Measurements from ENCODE around the gene IL10RA. TPM values are rescaled to one million over a fixed set of nuclear protein-coding genes. Genes with fewer than 3 reads are reported as not detected.
"Not testable (repeated sequence)": the region's sequence is repeated elsewhere in the genome, so short reads cannot be mapped to it uniquely, and the experiment has no call there.

The IL10RA gene
- polyA plus RNA-seq, 1 donor, result 6.3 TPM

- no peak for DNase-seq
Measured at GRCh38 chr11:117962826-117963225, 23.4 kb upstream of the IL10RA start.

- no peak for DNase-seq
Measured at GRCh38 chr11:117966908-117967307, 19.3 kb upstream of the IL10RA start.

GRCh38 chr11:117969160-117969991 is 16.8 kb upstream of the IL10RA start:
- DNase-seq, result no peak

GRCh38 chr11:117970400-117971024 is 15.7 kb upstream of the IL10RA start:
- DNase-seq, result no peak

- DNase-seq, result no peak
Measured at GRCh38 chr11:117972044-117972443, 14.2 kb upstream of the IL10RA start.

- DNase-seq, result no peak
Measured at GRCh38 chr11:117972629-117973502, 13.3 kb upstream of the IL10RA start.

- DNase-seq, result no peak
Measured at GRCh38 chr11:117973503-117973860, 12.7 kb upstream of the IL10RA start.

GRCh38 chr11:117976445-117976844 is 9.7 kb upstream of the IL10RA start:
- no peak for DNase-seq

GRCh38 chr11:117977029-117977428 is 9.2 kb upstream of the IL10RA start:
- no peak for DNase-seq

GRCh38 chr11:117977612-117978264 is 8.5 kb upstream of the IL10RA start:
- not testable (repeated sequence) for DNase-seq

GRCh38 chr11:117978291-117978910 is 7.8 kb upstream of the IL10RA start:
- not testable (repeated sequence) for DNase-seq

GRCh38 chr11:117978991-117979390 is 7.2 kb upstream of the IL10RA start:
- no peak for DNase-seq

GRCh38 chr11:117979481-117980211 is 6.5 kb upstream of the IL10RA start:
- DNase-seq, result no peak

- DNase-seq, result no peak
Measured at GRCh38 chr11:117980280-117980679, 5.9 kb upstream of the IL10RA start.

GRCh38 chr11:117980720-117981119 is 5.5 kb upstream of the IL10RA start:
- no peak for DNase-seq

GRCh38 chr11:117983163-117983475 is 3.1 kb upstream of the IL10RA start:
- no peak for DNase-seq

- DNase-seq, result no peak
Measured at GRCh38 chr11:117984476-117984875, 1.7 kb upstream of the IL10RA start.

- no peak for DNase-seq
Measured at GRCh38 chr11:117986981-117987574, 884 bp downstream of the IL10RA start.

GRCh38 chr11:117989351-117990102 is 3.3 kb downstream of the IL10RA start:
- DNase-seq, result no peak

GRCh38 chr11:117992136-117992535 is 5.9 kb downstream of the IL10RA start:
- no peak for DNase-seq

Measured in hindlimb muscle (tissue), 1 donor.